ENCODE results near the gene WDFY4.

- TF ChIP-seq ZNF696 (CRISPR knock-in tag; conservative IDR thresholded peaks at IDR 0.05) (no peak), EP300 (IDR thresholded peaks at IDR 0.05; ENCODE audit: low read length) (no peak), POLR2A (conservative IDR thresholded peaks at IDR 0.05) (no peak), ZFX (CRISPR knock-in tag; IDR thresholded peaks at IDR 0.05) (no peak)
These were observed 48.4 kb upstream of the WDFY4 start for GRCh38 chr10:48636231-48636630.
